Right renal cortex interstitium (tissue), 3 donors: ENCODE data around the gene FOXO6. TPM values are rescaled to one million over a fixed set of nuclear protein-coding genes. Genes with fewer than 3 reads are reported as not detected.
"Not testable (repeated sequence)": the region's sequence is repeated elsewhere in the genome, so short reads cannot be mapped to it uniquely, and the experiment has no call there.

Experiments
- DNase-seq, 3 donors: peaks; one replicate each; pipeline ENCODE4 v3.0.0-alpha.2; 2013; ENCODE audit warnings: low read depth in 3 of 3, low spot score in 2 of 3
- polyA plus RNA-seq, 3 donors: library from polyadenylated mRNA; unstranded; fragments of 120-200 nt; gene quantifications; one replicate each; pipeline ENCODE4 v1.2.1, GENCODE V29; 2013; ENCODE audit not compliant: insufficient read length in 3 of 3

FOXO6 gene
- polyA plus RNA-seq, 3 donors = 1.2 to 2.1 (median 1.5) TPM

- DNase-seq = no peak
Observed at GRCh38 chr1:41328780-41329640, 32.2 kb upstream of the FOXO6 start.

DNA sequence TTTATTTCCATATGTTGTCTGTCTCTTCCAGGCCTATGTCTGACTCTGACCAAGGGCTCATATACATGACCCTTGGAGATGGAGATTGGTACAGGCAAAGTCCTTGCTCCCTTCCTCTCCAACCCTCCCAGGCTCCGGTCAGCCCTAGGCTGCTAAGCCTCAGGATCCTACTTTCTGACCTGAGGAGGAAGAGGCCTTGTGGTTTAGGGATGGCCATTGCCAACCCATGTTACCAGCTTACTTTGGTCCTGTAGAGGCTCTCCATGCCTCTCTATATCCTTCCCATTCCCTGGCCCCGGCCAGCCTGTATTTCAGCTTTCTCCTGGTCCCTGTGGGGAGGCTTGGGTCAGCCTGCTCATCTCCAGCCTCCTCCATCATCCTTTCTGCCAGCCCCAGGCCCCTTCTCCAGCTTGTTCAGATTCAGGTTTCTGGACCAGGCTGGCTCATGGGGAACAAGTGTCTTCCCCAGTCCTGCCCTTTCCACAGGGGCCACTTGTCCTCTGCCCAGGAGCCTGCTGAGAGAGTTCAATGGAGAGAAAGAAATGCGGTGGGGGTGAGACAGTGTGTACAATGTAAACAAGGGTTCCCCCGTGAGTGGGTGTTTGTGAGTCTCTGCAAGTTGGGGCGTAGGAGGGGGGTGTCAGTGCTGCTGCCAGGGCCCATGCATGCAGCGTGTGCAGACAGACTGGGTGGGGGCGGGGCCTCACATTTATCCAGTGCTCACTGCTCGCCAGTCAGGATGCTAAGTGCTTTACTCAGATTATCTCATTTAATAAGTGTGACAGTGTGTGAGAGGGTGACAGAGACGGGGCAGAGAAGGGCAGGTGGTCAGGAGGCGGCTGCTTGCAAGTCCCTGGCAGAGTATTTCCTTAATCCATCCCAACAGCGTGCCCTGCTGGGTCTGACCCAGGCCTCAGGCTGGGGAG is 31.3 kb upstream of the FOXO6 start:
- no peak for DNase-seq

GRCh38 chr1:41330588-41331545 is 30.4 kb upstream of the FOXO6 start:
- no peak for DNase-seq

DNA sequence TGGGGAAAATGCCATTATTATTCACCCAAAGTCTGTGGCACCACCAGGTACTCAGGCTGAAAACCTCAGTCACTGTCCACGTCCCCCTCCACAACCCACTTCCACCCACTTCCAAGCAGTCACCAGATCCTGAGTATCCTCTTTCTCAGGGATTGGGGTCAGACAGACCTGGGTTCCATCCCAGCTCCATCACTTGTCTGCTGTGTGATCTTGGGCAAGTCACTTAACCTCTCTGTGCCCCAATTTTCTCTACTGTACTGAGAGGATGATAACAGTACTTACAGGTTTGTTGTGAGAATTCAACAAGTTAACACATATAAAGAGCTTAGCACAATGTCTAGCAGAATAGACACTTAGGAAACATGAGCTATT is 29.7 kb upstream of the FOXO6 start:
- no peak for DNase-seq

GRCh38 chr1:41332161-41332560 is 29.1 kb upstream of the FOXO6 start:
- not testable (repeated sequence) for DNase-seq

DNA sequence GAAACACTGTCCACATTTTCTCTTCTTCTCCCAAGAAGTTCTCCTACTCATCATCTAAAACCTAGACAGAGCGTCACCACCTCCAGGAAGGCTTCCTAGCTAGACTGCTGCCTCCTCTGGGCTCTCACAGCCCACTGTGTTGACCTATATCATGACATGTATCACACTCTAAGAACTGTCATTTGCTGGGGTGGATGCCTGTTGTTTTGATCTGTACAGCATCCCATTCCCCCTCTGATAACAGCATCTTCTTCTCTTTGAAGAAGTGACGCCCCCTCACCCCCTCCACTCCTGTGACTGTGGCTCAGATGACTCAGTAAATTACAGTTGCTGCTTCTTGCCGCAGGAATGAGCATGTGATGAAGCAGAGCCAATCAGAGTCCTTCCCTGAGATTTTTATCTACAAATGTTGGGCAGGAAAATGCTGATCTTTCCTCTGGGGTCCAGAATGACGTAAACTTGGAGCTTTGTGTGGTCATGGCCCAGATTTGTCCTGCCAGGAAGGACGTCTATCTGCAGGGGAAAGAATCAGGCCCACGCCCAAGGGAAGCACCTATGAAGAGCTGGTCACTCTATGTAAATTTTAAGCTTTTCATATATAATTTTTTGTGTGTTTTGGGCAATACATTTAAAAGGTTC is 28.0 kb upstream of the FOXO6 start:
- DNase-seq = no peak

DNA sequence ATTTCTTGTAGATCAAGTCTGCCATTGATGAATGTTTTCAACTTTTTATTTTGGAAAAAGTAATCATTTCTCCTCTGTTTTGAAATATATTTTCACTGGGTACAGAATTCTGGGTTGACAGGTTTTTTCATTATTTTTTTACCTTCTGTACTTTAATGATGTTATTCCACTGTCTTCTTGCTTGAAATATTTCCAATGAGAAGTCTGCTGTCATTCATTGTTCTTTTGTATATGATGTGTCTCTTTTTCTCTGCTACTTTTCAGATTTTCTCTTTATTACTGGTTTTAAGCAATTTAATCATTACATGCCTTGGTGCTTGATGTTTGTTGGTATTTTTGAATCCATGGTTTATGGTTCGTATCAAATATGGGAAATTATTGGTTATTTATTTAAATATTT is 22.4 kb upstream of the FOXO6 start:
- DNase-seq = no peak

GRCh38 chr1:41340655-41341364 is 20.4 kb upstream of the FOXO6 start:
- DNase-seq = no peak

- no peak for DNase-seq
Observed at GRCh38 chr1:41341365-41341683, 19.9 kb upstream of the FOXO6 start.

DNA sequence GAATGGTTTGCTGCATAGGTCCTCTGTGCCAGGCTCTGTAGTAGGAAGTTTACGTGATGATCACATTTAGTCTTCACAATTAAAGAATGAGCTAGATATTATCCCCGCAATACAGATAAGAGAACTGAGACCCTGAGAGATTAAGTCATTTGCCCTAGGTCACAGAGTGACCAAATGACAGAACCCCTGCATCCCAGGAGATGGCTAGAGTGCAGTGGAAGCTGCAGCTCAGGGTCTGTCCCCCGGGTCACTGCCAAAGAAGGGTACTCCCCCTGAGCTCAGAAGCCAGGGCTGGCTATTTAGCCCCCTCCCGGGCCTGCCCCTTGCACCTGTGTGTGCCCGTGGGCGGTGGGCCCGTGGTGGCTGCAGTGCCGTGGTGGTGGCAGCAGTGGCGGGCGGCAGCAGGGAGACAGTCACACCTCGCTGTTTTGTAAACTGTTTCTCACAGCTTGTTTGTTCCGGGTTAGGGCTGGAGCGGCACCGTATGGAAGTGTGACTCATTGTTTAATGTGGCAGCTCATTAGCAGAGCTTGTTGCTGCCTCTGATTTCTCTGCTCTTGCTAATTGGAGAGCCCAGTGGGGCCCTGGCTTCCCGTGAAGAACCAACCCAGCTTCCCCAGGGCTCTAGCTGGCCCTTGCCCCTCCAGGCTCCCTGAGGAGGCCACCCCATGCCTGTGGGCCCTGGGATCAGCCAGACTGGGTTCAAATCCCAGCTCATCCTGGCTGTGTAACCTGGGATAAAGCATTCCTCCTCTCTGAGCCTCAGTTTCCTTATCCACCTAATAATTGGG is 19.3 kb upstream of the FOXO6 start:
- DNase-seq = no peak

GRCh38 chr1:41342774-41343355 is 18.4 kb upstream of the FOXO6 start:
- DNase-seq = no peak

GRCh38 chr1:41343790-41344699 is 17.2 kb upstream of the FOXO6 start:
- DNase-seq = no peak

GRCh38 chr1:41344708-41345159 is 16.5 kb upstream of the FOXO6 start:
- DNase-seq = no peak

DNA sequence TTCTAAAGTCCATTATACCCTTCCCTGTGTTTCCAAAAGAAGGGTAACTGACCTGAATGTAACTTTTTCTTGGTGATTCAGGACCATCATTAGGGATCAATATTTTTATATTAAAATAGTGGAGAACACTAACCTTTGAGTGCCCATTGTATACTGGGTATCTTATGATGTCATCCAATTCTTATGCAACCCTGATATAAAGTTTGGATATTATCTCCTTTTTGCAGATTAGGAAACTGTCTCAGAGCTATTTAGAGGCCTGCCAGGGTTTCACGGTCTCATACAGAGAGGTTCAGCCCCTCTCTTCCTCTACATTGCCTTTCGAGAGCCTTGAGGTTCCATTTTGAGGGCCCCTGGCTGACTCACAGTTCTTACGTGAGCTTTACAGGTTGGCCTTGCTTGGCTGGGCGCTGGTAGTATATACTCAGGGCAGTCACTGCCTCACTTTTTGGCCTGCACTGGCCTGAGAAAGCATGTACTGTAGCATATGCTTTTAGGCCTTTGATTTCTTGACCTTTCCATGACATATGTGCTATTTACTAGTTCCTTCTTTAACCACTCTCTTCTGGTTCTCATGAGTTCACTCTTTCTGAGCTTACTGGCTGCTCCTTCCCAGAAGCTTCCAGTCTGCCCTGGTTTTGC is 15.7 kb upstream of the FOXO6 start:
- DNase-seq = no peak

DNA sequence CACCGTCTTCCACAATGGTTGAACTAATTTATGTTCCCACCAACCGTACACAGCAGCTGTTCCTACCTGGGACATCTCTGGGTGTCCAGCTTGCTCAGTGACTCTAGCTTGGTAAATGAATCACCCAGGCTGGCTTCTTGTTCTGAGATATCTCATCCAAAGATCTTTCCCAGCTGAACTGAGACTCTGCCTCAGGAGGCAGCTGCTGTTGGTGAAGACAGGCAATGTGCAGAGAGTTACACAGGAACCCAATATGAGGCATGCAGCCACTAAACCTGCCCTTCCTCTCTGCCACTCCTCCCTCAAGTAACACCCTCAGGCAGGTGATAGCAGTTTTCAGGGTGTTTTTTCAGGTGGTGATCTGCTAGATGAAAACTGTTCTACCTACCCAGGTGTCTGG is 14.0 kb upstream of the FOXO6 start:
- DNase-seq = no peak

DNA sequence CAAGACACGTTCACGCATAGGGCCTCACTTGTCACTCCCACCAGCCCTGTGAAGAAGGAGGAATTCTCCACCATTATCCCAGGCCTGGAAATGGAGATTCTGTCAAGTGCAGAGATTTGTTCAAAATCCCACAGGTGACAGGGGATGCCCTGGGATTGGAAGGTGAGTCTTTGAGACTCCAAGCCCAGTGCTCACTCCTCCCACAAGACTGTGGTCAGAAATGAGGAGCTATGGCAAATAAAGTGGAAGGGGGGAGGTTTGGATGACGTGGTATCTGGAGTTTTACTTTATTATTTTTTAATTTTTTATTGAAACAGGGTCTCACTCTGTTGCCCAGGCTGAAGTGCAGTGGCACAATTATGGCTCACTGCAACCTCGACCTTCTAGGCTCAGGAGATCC is 12.8 kb upstream of the FOXO6 start:
- DNase-seq = no peak
